A549 (cell line): ENCODE results near the gene PDZD7. TPM values are rescaled to one million over a fixed set of nuclear protein-coding genes. Genes with fewer than 3 reads are reported as not detected.

Experiments used
- ATAC-seq, 2 experiments: fragments of 200-7000 bp in 1 of 2; fragments of >200 bp in 1 of 2; cut with Nextera tagmentation in 1 of 2; cut with Tn5 transposase in 1 of 2; 3 replicates each; pipeline versions ENCODE4 v1.8.0 to v1.9.1; 2018 to 2020; ENCODE audit warnings: mild to moderate bottlenecking in 1 of 2, moderate library complexity in 1 of 2
- CTCF ChIA-PET: fragments of 300-600 bp; sonication (Branson Sonifier 250); formaldehyde crosslinking; extraction: SDS; loops from one replicate; lab custom pipeline; 2021; ENCODE audit warnings: antibody characterized with exemption, inconsistent platforms; lab: Yijun Ruan, JAX
- POLR2A ChIA-PET: fragments of 350-600 bp; formaldehyde crosslinking; extraction: SDS; loops from one replicate; lab custom pipeline; 2021; ENCODE audit warnings: antibody characterized with exemption, inconsistent platforms; lab: Yijun Ruan, JAX
- DNase-seq, 2 experiments: peaks; one replicate each; pipeline versions ENCODE4 v3.0.0 to v3.0.0-alpha.2; 2011 to 2016; ENCODE audit warnings: low read depth in 1 of 2, low spot score in 1 of 2
- FAIRE-seq: peaks from 2 replicates; lab custom pipeline; 2011; peaks lifted over from hg19 to GRCh38; lab: Jason Lieb, UNC
- H3K27ac ChIP-seq, 2 experiments: fragments of >200 bp; sonication (Bioruptor Twin); formaldehyde crosslinking; 3 replicates each; pipeline ENCODE4 v1.5.1; 2016 to 2017
- H3K4me1 ChIP-seq: fragments of >200 bp; sonication (Bioruptor Twin); formaldehyde crosslinking; 3 replicates; pipeline ENCODE4 v1.6.1; 2016
- H3K4me2 ChIP-seq: fragments of >200 bp; sonication (Bioruptor Twin); formaldehyde crosslinking; 3 replicates; pipeline ENCODE4 v1.6.1; 2016
- H3K4me3 ChIP-seq: fragments of >200 bp; sonication (Bioruptor Twin); formaldehyde crosslinking; 3 replicates; pipeline ENCODE4 v1.5.1; 2016
- H3K9me3 ChIP-seq: fragments of >200 bp; sonication (Bioruptor Twin); formaldehyde crosslinking; 3 replicates; pipeline ENCODE4 v1.6.1; 2016
- BHLHE40 ChIP-seq: IDR thresholded peaks from 2 replicates; pipeline ENCODE4 v1.6.1; 2012; ENCODE audit warnings: low read depth, low read length, inconsistent platforms
- CEBPB ChIP-seq, 2 experiments: fragments of >200 bp in 1 of 2; sonication (Bioruptor Twin) in 1 of 2; formaldehyde crosslinking in 1 of 2; IDR thresholded peaks; 2 replicates each; pipeline ENCODE4 v1.6.1; 2012 to 2016
- CHD4 ChIP-seq: fragments of 200-600 bp; sonication (generic); IDR thresholded peaks from 2 replicates; pipeline ENCODE4 v1.6.1; 2016; ENCODE audit warnings: antibody characterized with exemption, mild to moderate bottlenecking, borderline replicate concordance
- EP300 ChIP-seq, 2 experiments: fragments of >200 bp; sonication (Bioruptor Twin); formaldehyde crosslinking; IDR thresholded peaks; 2 replicates in 1 of 2; 3 replicates in 1 of 2; pipeline ENCODE4 v1.6.1; 2016 to 2017
- FOSL2 ChIP-seq, 2 experiments: fragments of 450-650 bp in 1 of 2; fragments of >200 bp in 1 of 2; sonication (Bioruptor Twin) in 1 of 2; formaldehyde crosslinking; IDR thresholded peaks; 2 replicates each; pipeline versions ENCODE4 v1.5.0 to v1.6.1; 2016 to 2020; ENCODE audit warnings: mild to moderate bottlenecking in 1 of 2, moderate library complexity in 1 of 2
- HEYL ChIP-seq: fragments of 250-450 bp; sonication (Bioruptor Pico); IDR thresholded peaks from 2 replicates; pipeline ENCODE4 v1.8.0; 2021; ENCODE audit warnings: mild to moderate bottlenecking, moderate library complexity
- HOXA7 ChIP-seq: fragments of 250-450 bp; sonication (Bioruptor Pico); IDR thresholded peaks from 2 replicates; pipeline ENCODE4 v1.5.0; 2020; ENCODE audit warnings: mild to moderate bottlenecking, moderate library complexity
- HOXB5 ChIP-seq: fragments of 250-450 bp; sonication (Bioruptor Pico); IDR thresholded peaks from 2 replicates; pipeline ENCODE4 v1.5.0; 2020; ENCODE audit warnings: mild to moderate bottlenecking, moderate library complexity
- JUN ChIP-seq, 2 experiments: fragments of >200 bp; sonication (Bioruptor Twin); formaldehyde crosslinking; IDR thresholded peaks; 2 replicates in 1 of 2; 3 replicates in 1 of 2; pipeline ENCODE4 v1.6.1; 2016 to 2017
- JUNB ChIP-seq: fragments of >200 bp; sonication (Bioruptor Twin); formaldehyde crosslinking; IDR thresholded peaks from 2 replicates; pipeline ENCODE4 v1.6.1; 2016
- MAZ ChIP-seq: fragments of 150-350 bp; IDR thresholded peaks from 2 replicates; pipeline ENCODE4 v1.6.1; 2014; ENCODE audit warnings: antibody characterized with exemption, low read depth, low read length, borderline replicate concordance
- MYC ChIP-seq: IDR thresholded peaks from 2 replicates; pipeline ENCODE4 v1.6.1; 2012; ENCODE audit warnings: mild to moderate bottlenecking, inconsistent platforms, low read length, improper control_type of control experiment, borderline replicate concordance
- NPAS2 ChIP-seq: fragments of 250-450 bp; sonication (Bioruptor Pico); IDR thresholded peaks from 2 replicates; pipeline ENCODE4 v1.8.0; 2022; ENCODE audit warnings: mild to moderate bottlenecking, moderate library complexity, borderline replicate concordance
- RARB ChIP-seq: fragments of 250-450 bp; sonication (Bioruptor Pico); IDR thresholded peaks from 2 replicates; pipeline ENCODE4 v1.8.0; 2021; ENCODE audit warnings: mild to moderate bottlenecking, moderate library complexity
- RCOR1 ChIP-seq: fragments of 150-350 bp; IDR thresholded peaks from 2 replicates; pipeline ENCODE4 v1.6.1; 2014; ENCODE audit warnings: antibody characterized with exemption, low read length, low read depth
- RFX5 ChIP-seq: fragments of 450-650 bp; IDR thresholded peaks from 2 replicates; pipeline ENCODE4 v1.7.1; 2014; ENCODE audit warnings: antibody characterized with exemption, mild to moderate bottlenecking, moderate library complexity
- RNF2 ChIP-seq: fragments of 200-600 bp; sonication (generic); IDR thresholded peaks from 2 replicates; pipeline ENCODE4 v1.6.1; 2016; ENCODE audit warnings: low read depth, mild to moderate bottlenecking, antibody characterized with exemption, moderate library complexity, borderline replicate concordance
- USF2 ChIP-seq: fragments of 450-650 bp; IDR thresholded peaks from 2 replicates; pipeline ENCODE4 v1.6.1; 2014; ENCODE audit warnings: antibody characterized with exemption
- WGBS: methylation state at CpG from one replicate; pipeline ENCODE4 v1.1.6; 2017; ENCODE audit errors: missing lambda C conversion rate; 5-methylcytosine and 5-hydroxymethylcytosine counted together
- polyA plus RNA-seq, 4 experiments: library from polyadenylated mRNA; depleted of rRNA in 3 of 4; stranded (reverse); fragments of >200 nt; fragmentation: RNase III in 1 of 4; extraction: RNeasy Plus Mini Kit Qiagen cat#74134 plus additional on column Dnase treatment in 1 of 4; gene quantifications; 2 replicates in 3 of 4; 3 replicates in 1 of 4; pipeline ENCODE4 v1.2.3, GENCODE V29; 2011 to 2017
- TF ChIP-seq, protein P1 (sequence below): fragments of >200 bp; sonication (Bioruptor Twin); formaldehyde crosslinking; IDR thresholded peaks from 3 replicates; pipeline ENCODE4 v1.6.1; 2016
- TF ChIP-seq, protein P2 (sequence below): fragments of 200-600 bp; sonication (generic); IDR thresholded peaks from 2 replicates; pipeline ENCODE4 v1.6.1; 2016; ENCODE audit warnings: antibody characterized with exemption, mild to moderate bottlenecking, moderate library complexity

The PDZD7 gene
- polyA plus RNA-seq, 2 of the 4 experiments (the other 2 are of a cell fraction), result 0.21 to 0.56 TPM

DNA sequence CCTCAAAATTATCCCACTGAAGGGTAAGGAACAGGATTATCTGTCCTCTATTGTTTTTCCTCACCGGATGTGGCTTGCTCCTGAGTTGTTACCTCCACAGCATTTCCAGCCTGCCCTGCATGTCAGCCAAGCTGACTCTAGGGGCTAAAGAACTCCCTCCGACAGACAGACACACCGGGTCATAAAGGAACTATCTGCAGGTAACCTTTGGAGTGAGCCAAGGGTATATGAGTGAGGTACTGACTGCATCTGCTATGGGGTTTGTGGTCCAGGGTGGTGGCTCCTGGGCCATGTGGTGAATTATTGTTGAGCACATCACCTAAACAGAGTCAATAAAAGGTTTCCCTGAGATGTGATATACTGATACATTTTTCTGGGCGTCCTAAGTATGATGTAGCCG, 23.9 kb upstream of the PDZD7 start:
- CTCF ChIA-PET, result interaction anchor here (1.1 to 65.1 kb wide), 5 partner anchors 12 to 88 kb away, joined by 3 to 2364 read pairs (median 22); partner anchors contain the start of genes KAZALD1, PDZD7 and SFXN3
- Histone ChIP-seq H3K4me1 (peaks cover 32% of the 10 kb centered on the region), H3K4me3 (no peak overlapping the region), H3K27ac (no peak overlapping the region), H3K4me2 (no peak overlapping the region), H3K9me3 (no peaks in the 10 kb centered on the region)
- no peak for FAIRE-seq
- no peak for ATAC-seq
- TF ChIP-seq CEBPB (IDR thresholded peaks at IDR 0.05) (no peak), HOXB5 (CRISPR knock-in tag) (no peak), NPAS2 (CRISPR knock-in tag) (no peak), JUN (IDR thresholded peaks at IDR 0.05) (no peak), EP300 (IDR thresholded peaks at IDR 0.05) (no peak), CHD4 (no peak), USF2 (no peak), MYC (no peak), HEYL (CRISPR knock-in tag) (no peak), HOXA7 (CRISPR knock-in tag) (no peak), RARB (CRISPR knock-in tag) (no peak), RCOR1 (no peak), JUNB (no peak), MAZ (no peak)
- TF ChIP-seq, protein P1, sequence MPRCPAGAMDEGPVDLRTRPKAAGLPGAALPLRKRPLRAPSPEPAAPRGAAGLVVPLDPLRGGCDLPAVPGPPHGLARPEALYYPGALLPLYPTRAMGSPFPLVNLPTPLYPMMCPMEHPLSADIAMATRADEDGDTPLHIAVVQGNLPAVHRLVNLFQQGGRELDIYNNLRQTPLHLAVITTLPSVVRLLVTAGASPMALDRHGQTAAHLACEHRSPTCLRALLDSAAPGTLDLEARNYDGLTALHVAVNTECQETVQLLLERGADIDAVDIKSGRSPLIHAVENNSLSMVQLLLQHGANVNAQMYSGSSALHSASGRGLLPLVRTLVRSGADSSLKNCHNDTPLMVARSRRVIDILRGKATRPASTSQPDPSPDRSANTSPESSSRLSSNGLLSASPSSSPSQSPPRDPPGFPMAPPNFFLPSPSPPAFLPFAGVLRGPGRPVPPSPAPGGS, result no peak
- 87% methylated on average over 5 of the region's 5 CpGs for WGBS
- POLR2A ChIA-PET, result interaction anchor here (0.8 kb wide), 1 partner anchor 91 kb away, joined by 3 read pairs; no protein-coding TSS in a partner anchor
- no peak for DNase-seq

- ChIA-PET CTCF (interaction anchor here (0.7 to 65.1 kb wide), 5 partner anchors 11 to 443 kb away, joined by 3 to 2364 read pairs (median 22); partner anchors contain the start of genes KAZALD1, PDZD7 and SFXN3), POLR2A (no interaction called here)
Measured at GRCh38 chr10:101054351-101054750, 23.4 kb upstream of the PDZD7 start.

More at GRCh38 chr10:101054351-101054750, 23.4 kb upstream of the PDZD7 start:
- TF ChIP-seq FOSL2 (IDR thresholded peaks at IDR 0.05) (no peak), FOSL2 (CRISPR knock-in tag; IDR thresholded peaks at IDR 0.05) (no peak), RNF2 (no peak), BHLHE40 (no peak), RFX5 (no peak), EP300 (IDR thresholded peaks at IDR 0.05) (no peak)
- TF ChIP-seq, protein P2, sequence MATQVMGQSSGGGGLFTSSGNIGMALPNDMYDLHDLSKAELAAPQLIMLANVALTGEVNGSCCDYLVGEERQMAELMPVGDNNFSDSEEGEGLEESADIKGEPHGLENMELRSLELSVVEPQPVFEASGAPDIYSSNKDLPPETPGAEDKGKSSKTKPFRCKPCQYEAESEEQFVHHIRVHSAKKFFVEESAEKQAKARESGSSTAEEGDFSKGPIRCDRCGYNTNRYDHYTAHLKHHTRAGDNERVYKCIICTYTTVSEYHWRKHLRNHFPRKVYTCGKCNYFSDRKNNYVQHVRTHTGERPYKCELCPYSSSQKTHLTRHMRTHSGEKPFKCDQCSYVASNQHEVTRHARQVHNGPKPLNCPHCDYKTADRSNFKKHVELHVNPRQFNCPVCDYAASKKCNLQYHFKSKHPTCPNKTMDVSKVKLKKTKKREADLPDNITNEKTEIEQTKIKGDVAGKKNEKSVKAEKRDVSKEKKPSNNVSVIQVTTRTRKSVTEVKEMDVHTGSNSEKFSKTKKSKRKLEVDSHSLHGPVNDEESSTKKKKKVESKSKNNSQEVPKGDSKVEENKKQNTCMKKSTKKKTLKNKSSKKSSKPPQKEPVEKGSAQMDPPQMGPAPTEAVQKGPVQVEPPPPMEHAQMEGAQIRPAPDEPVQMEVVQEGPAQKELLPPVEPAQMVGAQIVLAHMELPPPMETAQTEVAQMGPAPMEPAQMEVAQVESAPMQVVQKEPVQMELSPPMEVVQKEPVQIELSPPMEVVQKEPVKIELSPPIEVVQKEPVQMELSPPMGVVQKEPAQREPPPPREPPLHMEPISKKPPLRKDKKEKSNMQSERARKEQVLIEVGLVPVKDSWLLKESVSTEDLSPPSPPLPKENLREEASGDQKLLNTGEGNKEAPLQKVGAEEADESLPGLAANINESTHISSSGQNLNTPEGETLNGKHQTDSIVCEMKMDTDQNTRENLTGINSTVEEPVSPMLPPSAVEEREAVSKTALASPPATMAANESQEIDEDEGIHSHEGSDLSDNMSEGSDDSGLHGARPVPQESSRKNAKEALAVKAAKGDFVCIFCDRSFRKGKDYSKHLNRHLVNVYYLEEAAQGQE, result no peak
- Histone ChIP-seq H3K4me3 (no peak overlapping the region), H3K9me3 (no peaks in the 10 kb centered on the region), H3K27ac (no peak overlapping the region), H3K4me2 (no peak overlapping the region), H3K4me1 (peaks cover 29% of the 10 kb centered on the region)
- no peak for DNase-seq
- 85% methylated on average over 1 of the region's 1 CpG for WGBS
- FAIRE-seq, result no peak
- ATAC-seq, result no peak
